Gastroesophageal sphincter (tissue), 4 donors: ENCODE data around the gene TELO2. TPM values are rescaled to one million over a fixed set of nuclear protein-coding genes. Genes with fewer than 3 reads are reported as not detected.

ENCODE experiments used
- ATAC-seq: fragments of 150-250 bp; one replicate; pipeline ENCODE4 v1.9.1; 2016; ENCODE audit warnings: mild to moderate bottlenecking, moderate library complexity
- H3K27ac ChIP-seq, 4 donors: fragments of 200-600 bp; sonication (generic) in 3 of 4; 1 replicate in 3 of 4; 2 replicates in 1 of 4; pipeline ENCODE4 v1.5.1; 2016 to 2019
- H3K27me3 ChIP-seq: fragments of 200-600 bp; sonication (generic); one replicate; pipeline ENCODE4 v1.5.1; 2019
- H3K36me3 ChIP-seq, 2 donors: fragments of 200-600 bp; sonication (generic); one replicate each; pipeline ENCODE4 v1.5.1; 2019; ENCODE audit warnings: control low read depth in 1 of 2
- H3K4me1 ChIP-seq, 3 donors: fragments of 200-600 bp; sonication (generic); 1 replicate in 2 of 3; 2 replicates in 1 of 3; pipeline ENCODE4 v1.5.1; 2016 to 2019; ENCODE audit warnings: control low read depth in 2 of 3
- H3K4me3 ChIP-seq, 2 donors: fragments of 200-600 bp; sonication (generic); one replicate each; pipeline ENCODE4 v1.5.1; 2019; ENCODE audit warnings: mild to moderate bottlenecking in 1 of 2, moderate library complexity in 1 of 2
- H3K9me3 ChIP-seq, 3 donors: fragments of 200-600 bp; sonication (generic); one replicate each; pipeline ENCODE4 v1.5.1; 2017 to 2019; ENCODE audit warnings: control low read depth in 2 of 3
- EP300 ChIP-seq: sonication (generic); formaldehyde crosslinking; IDR thresholded peaks from one replicate; pipeline ENCODE4 v1.6.1; 2017; ENCODE audit warnings: antibody characterized with exemption, mild to moderate bottlenecking
- POLR2A ChIP-seq, 2 donors: fragments of 450-650 bp; IDR thresholded peaks; one replicate each; pipeline ENCODE4 v1.6.1; 2017; ENCODE audit warnings: antibody characterized with exemption in 2 of 2, mild to moderate bottlenecking in 2 of 2, moderate library complexity in 1 of 2
- POLR2AphosphoS5 ChIP-seq: sonication (generic); formaldehyde crosslinking; IDR thresholded peaks from one replicate; pipeline ENCODE4 v1.6.1; 2017; ENCODE audit warnings: antibody characterized with exemption
- WGBS, 2 donors: methylation state at CpG; one replicate each; pipeline ENCODE4 v1.1.5; 2018; ENCODE audit warnings: low coverage in 1 of 2; 5-methylcytosine and 5-hydroxymethylcytosine counted together
- total RNA-seq, 4 donors: library from RNA; depleted of rRNA; stranded (reverse); fragments of >200 nt; gene quantifications; one replicate each; pipeline ENCODE4 v1.1.0, GENCODE V29; 2016
- TF ChIP-seq, protein P1 (sequence below), 4 experiments: fragments of 200-600 bp in 2 of 4; fragments of 450-650 bp in 2 of 4; sonication (generic) in 1 of 4; IDR thresholded peaks; one replicate each; pipeline ENCODE4 v1.5.1; 2017 to 2019; ENCODE audit warnings: antibody characterized with exemption in 4 of 4, mild to moderate bottlenecking in 2 of 4, moderate library complexity in 2 of 4

TELO2 gene
- total RNA-seq, 4 donors from 2014 or later, result 10.9 to 33.9 (median 20.8) TPM

- Histone ChIP-seq H3K36me3 (peaks cover 0 to 80% of the 10 kb centered on the region in 2 donors), H3K27ac (no peak overlapping the region), H3K4me1 (peaks cover 0 to 23% (median 16%) of the 10 kb centered on the region in 3 donors), H3K9me3 (peaks cover 0 to 15% (median 0%) of the 10 kb centered on the region in 3 donors), H3K4me3 (no peak overlapping the region), H3K27me3 (no peaks in the 10 kb centered on the region)
- ATAC-seq, result no peak
- TF ChIP-seq POLR2AphosphoS5 (no peak), EP300 (no peak)
- WGBS, 2 donors, result no CpG with 5 or more reads among the region's 26 CpGs
Observed at GRCh38 chr16:1510941-1511351, 17.8 kb downstream of the TELO2 start.

GRCh38 chr16:1511662-1512569 lies 18.8 kb downstream of the TELO2 start:
- Histone ChIP-seq H3K36me3 (peaks cover 0 to 71% of the 10 kb centered on the region in 2 donors), H3K27me3 (no peaks in the 10 kb centered on the region), H3K4me3 (no peak overlapping the region), H3K4me1 (peaks cover 0 to 23% (median 16%) of the 10 kb centered on the region in 3 donors), H3K27ac (no peak overlapping the region), H3K9me3 (peaks cover 0 to 15% (median 0%) of the 10 kb centered on the region in 3 donors)
- TF ChIP-seq POLR2A (IDR thresholded peaks at IDR 0.05) (no peak), EP300 (no peak), POLR2AphosphoS5 (no peak)
- TF ChIP-seq, protein P1, sequence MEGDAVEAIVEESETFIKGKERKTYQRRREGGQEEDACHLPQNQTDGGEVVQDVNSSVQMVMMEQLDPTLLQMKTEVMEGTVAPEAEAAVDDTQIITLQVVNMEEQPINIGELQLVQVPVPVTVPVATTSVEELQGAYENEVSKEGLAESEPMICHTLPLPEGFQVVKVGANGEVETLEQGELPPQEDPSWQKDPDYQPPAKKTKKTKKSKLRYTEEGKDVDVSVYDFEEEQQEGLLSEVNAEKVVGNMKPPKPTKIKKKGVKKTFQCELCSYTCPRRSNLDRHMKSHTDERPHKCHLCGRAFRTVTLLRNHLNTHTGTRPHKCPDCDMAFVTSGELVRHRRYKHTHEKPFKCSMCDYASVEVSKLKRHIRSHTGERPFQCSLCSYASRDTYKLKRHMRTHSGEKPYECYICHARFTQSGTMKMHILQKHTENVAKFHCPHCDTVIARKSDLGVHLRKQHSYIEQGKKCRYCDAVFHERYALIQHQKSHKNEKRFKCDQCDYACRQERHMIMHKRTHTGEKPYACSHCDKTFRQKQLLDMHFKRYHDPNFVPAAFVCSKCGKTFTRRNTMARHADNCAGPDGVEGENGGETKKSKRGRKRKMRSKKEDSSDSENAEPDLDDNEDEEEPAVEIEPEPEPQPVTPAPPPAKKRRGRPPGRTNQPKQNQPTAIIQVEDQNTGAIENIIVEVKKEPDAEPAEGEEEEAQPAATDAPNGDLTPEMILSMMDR (IDR thresholded peaks at IDR 0.05), result no peak
- ATAC-seq, result no peak
- 69 to 73% methylated on average over 21 of the region's 30 CpGs for WGBS, 2 donors

DNA sequence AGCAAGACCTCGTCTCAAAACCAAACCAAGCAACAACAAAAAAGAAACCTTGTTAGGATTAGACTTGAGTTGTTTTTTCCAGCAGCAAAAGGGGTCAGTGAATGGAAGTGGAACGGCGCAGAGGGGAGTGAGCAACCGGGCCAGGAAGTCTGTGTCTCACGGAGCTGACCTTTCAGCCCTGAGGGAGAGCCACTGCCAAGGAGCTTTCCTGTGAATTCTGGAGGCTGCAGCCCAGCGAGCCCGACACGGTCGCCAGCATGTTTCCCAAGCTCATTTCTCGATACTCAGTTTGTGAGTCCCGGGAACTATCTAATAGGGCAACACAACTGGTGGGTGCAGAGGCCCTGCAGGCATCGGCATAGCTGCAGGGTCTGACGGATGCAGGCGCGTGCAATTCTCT lies 19.6 kb downstream of the TELO2 start:
- 90% methylated on average over 4 to 9 of the region's 15 CpGs for WGBS, 2 donors
- TF ChIP-seq POLR2A (IDR thresholded peaks at IDR 0.05), result no peak
- Histone ChIP-seq H3K36me3 (peaks cover 0 to 69% of the 10 kb centered on the region in 2 donors), H3K27ac (no peak overlapping the region), H3K9me3 (peaks cover 0 to 15% (median 0%) of the 10 kb centered on the region in 3 donors), H3K4me3 (no peak overlapping the region), H3K4me1 (peaks cover 0 to 23% (median 16%) of the 10 kb centered on the region in 3 donors), H3K27me3 (no peaks in the 10 kb centered on the region)
- ATAC-seq, result no peak

- Histone ChIP-seq H3K4me1 (peaks cover 0 to 11% (median 8%) of the 10 kb centered on the region in 3 donors), H3K27me3 (no peaks in the 10 kb centered on the region), H3K9me3 (peaks cover 0 to 15% (median 0%) of the 10 kb centered on the region in 3 donors), H3K36me3 (peaks cover 0 to 69% of the 10 kb centered on the region in 2 donors), H3K27ac (no peak overlapping the region), H3K4me3 (no peak overlapping the region)
- WGBS, 2 donors, result 96 to 100% methylated on average over 2 to 3 of the region's 3 CpGs
- TF ChIP-seq, protein P1 (IDR thresholded peaks at IDR 0.05), result no peak
- TF ChIP-seq POLR2AphosphoS5 (no peak), EP300 (no peak), POLR2A (IDR thresholded peaks at IDR 0.05) (no peak)
- no peak for ATAC-seq
Observed at GRCh38 chr16:1514507-1514906, 21.3 kb downstream of the TELO2 start.

DNA sequence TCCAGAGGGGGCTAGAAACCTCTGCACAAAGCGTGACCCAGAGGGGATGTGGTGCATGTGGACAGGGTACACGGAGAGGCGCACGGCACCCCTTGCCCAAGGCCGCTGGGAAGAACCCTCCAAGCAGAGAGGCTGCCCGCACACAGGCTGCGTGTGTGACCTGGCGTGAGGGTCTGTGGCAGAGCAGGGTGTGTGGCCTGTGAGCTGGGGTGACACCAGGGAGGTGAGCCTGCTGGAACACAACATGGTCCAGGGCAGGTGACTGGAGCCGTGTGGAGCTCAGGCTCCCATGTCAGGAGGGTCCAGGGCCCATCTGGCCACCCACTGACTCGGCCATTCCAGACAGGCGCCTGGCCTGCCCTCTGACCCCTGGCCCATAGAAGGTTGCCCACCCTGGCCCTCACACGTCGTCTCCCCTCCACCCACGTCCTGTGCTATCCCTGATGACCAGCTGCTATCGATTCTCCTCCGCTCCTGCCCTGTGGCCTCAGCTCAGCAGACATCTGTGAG lies 25.5 kb downstream of the TELO2 start:
- Histone ChIP-seq H3K9me3 (peaks cover 0 to 15% (median 0%) of the 10 kb centered on the region in 3 donors), H3K27ac (no peak overlapping the region), H3K4me1 (no peaks in the 10 kb centered on the region), H3K27me3 (no peaks in the 10 kb centered on the region), H3K4me3 (no peak overlapping the region), H3K36me3 (peaks cover 0 to 76% of the 10 kb centered on the region in 2 donors)
- ATAC-seq, result no peak
- TF ChIP-seq, protein P1 (IDR thresholded peaks at IDR 0.05), result no peak
- 97% methylated on average over 6 of the region's 16 CpGs; no CpG with 5 or more reads in 1 of the 2 donors for WGBS, 2 donors
